NOMO-1 (cell line): ENCODE results near the gene DLG2.
"Not testable (repeated sequence)": the region's sequence is repeated elsewhere in the genome, so short reads cannot be mapped to it uniquely, and the experiment has no call there.

Experiments
- DNase-seq, 2 experiments: peaks; one replicate each; lab custom pipeline; 2025; ENCODE audit not compliant: unreplicated experiment in 2 of 2; lab: John Stamatoyannopoulos, UW

The DLG2 gene

DNA sequence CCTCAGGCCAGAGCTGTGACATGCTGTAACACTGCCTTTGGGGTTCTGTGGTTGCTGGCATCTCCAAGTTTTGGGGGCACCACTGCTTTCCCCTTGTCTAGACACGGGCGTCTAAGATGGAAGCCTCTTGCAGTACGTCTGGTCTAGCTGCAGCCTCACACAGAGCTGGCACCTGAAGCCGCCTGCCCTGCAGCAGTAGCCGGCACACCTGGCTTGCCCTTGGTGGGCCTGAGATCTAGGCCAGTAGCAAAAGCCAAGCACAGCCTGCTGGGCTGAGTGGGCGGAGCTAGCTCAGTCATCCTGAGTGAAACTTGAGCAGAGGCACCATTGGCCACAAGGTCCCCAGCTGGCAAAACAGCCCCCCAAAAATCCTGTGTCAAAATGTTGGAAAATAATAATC, 154.2 kb downstream of the DLG2 start:
- no peak for DNase-seq

DNA sequence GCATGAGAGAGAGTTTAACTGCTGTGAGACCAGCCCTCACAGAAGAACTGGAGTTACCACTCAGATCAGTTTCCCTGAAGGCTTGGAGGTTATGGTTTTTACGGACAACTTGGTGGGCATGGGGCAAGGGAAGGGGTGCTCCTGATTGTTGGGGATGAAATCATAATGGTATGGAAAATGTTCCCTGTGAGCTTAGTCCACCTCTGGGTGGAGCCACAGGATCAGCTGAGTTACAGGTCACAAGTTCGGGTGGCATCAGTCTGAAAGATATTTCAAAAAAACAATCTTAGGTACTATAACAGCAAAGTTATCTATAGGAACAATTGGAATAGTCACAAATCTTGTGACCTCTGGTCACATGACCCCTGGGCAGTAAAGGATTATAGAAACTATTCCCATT, 162.9 kb downstream of the DLG2 start:
- DNase-seq: no peak

DNA sequence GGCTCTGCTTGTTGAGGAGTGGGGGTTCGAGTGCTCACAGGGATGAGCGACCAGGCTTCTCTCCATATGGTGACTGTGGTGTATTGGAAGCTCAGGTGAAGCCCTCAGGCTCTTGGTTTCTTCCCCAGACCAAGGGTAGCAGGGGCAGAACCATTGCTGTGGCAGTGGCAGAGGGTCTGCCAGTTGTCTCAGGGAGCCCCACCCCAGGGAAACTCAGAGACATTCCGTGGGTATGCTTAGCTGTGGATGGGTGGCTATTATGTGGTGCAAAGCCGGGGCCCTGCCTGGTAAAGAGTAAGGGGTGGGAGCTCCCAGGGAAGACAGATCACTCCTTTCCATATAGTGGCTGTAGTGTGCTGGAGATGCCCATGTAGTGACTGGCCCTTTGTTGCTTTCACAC, 167.8 kb downstream of the DLG2 start:
- no peak for DNase-seq

DNA sequence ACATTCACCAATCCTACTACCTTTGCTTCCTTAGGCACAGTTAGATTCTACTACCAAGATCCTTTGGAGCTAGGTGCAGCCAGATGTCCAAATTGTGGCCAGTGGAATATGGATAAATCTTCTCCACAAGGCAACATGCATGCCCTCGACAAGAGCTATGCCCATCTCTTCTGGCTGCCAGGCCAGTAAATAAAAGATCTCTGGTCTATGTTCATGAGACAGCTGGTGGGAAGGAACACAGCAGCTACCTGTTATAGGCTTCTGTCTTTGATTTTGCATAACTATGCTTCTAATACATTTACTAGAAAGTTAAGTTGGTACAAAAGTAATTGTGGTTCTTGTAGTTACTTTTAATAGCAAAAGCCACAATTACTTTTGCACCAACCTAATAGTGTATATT, 182.7 kb downstream of the DLG2 start:
- no peak for DNase-seq

DNA sequence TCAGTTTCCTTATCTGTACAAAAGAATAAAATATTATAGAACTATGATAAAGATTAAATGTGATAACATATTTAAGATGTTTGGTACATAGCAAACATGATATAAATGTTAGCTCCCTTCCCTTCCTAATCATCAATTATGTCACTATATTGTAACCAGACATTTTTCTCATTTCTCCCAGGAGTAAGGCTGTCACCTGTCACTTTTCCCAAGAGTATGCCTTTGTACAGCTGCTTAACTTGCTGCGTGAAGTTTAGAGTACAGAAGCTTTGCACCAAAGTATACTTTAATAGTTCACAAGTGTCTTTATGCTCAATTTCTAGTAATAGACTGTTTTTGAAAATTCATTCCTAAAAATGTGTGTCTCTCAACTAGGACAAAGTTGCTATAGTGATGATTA, 186.9 kb downstream of the DLG2 start:
- DNase-seq: no peak

DNA sequence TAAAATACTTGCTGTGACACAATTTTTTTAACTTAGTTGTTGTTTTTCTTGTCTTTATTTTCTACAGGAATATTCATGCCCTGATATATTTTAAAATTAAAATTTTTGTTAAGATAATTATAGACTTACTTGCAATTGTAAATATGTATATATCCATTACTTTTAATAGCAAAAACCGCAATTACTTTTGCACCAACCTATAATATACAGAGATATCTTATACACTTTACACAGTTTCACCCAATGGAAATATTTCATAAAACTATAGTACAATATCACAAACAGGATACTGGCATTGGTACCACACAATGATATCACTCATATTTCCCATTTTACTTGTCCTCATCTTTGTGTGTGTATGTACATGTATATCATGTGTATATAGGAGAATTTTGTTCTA, 188.8 kb downstream of the DLG2 start:
- DNase-seq: no peak

DNA sequence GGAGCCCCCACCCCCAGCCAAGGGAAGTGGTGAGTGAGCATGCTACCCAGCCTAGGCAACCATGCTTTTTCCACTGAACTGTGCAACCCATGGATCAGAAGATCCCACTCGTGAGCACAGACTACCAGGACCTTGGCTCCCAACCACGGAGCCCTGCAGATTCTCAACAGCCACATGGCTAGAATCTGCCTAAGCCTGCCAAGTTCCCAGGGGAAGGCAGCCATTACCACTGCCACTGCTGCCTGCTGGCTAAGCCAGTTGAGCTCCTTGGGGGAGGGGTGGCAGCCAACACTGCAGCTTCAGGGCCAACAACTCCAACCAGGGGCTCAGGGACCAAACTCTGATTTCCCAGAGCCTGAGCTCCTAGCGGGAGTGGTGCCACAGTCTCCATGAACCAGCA, 195.8 kb downstream of the DLG2 start:
- DNase-seq: no peak

DNA sequence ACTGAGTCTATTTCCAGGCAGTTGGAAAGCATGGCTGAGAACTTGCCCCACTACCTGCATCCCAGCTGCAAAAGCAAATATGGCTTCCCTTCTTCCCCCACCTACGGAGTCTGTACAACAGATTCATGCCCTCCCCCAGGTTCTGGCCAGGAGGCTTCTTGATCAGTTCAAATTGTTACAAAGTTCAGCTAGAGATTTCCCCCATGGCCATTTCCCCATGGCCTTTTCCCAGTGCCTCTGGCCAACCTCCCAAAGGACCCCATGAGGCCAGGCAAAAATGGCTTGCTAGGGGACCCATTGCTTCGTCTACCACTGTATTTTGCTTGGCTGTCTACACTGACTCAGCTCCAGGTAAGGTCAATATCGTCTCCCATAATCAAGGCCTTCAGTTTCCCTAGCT, 203.3 kb downstream of the DLG2 start:
- DNase-seq: no peak

DNA sequence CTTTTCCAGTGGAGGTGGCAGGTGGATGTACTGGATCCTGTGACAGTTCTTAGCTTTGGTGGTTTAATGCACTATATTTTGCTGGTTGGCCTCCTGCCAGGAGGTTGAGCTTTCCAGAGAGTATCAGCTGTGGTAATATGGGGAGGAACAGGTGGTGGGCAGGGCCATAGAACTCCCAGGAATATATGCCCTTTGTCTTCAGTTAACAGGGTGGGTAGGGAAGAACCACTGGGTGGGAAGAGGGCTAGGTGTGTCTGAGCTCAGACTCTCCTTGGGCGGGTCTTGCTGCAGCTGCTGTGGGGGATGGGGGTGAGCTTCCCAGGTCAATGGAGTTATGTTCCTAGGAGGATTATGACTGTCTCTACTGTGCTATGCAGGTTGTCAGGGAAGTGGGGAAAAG, 203.8 kb downstream of the DLG2 start:
- DNase-seq: no peak

DNA sequence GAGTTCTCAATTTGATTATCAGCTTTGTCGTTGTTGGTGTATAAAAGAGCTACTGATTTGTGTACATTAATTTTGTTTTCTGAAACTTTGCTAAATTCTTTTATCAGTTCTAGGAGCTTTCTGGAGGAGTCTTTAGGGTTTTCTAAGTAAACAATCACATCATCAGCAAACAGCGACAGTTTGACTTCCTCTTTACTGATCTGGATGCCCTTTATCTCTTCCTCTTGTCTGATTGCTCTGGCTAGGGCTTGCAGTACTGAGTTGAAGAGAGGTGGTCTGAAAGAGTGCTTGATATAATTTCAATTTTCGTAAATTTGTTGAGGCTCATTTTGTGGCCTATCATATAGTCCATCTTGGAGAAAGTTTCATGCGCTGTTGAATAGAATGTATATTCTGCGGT, 213.0 kb downstream of the DLG2 start:
- DNase-seq: no peak

DNA sequence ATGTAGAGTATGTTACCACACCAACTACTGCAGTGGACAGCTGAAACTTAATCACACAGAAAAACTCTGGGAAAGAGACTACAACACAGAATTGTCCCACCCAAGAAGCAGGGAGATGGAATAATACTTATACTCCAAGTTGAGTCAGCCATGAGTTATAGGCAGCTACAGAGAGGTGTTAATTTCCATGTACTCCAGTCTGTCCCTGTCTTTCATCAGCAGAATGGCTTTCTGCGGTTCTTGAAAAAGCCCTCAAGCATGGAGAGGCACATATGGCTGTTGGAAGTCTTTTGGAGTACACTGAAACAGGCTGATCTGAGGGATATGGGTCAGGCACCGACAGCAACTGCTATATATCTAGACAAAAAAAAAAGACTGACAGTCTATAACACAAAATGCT, 219.5 kb downstream of the DLG2 start:
- no peak for DNase-seq

DNA sequence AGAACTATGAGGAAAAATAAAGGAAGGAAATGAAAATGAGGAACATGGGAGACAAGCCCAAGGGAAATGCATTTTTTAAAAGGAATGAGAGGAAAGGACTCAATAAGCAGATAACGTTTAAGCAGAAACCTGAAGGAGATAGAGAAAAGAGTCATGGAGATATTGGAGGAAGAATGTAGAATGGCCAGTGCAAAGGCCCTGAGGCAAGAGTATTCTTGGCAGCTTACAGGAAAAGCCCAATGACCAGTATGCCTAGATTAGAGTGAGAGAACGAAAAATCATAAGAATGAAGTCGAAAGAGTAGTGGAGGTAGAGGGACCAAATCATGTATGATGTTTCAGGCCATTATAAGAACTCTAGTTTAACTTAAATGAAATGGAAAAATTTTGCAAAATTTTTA, 220.3 kb downstream of the DLG2 start:
- no peak for DNase-seq

DNA sequence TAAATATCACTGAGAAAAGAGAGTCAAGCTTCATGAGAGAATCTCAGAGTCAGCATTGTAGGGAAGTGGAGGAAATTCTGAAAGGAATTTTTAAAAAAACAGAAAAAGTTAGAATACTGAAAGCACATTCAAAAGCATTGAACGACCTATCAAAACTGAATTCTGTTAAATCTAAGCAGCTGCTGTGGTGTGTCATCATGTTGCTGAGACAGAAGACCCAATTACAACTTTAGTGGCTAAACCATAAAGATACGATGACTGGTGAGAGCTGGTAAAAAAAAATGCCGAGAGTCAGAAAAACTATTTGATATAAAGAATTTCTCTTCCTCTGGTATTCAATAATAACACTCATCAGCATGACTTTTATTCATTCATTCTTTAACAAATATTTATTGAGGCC, 220.8 kb downstream of the DLG2 start:
- no peak for DNase-seq

DNA sequence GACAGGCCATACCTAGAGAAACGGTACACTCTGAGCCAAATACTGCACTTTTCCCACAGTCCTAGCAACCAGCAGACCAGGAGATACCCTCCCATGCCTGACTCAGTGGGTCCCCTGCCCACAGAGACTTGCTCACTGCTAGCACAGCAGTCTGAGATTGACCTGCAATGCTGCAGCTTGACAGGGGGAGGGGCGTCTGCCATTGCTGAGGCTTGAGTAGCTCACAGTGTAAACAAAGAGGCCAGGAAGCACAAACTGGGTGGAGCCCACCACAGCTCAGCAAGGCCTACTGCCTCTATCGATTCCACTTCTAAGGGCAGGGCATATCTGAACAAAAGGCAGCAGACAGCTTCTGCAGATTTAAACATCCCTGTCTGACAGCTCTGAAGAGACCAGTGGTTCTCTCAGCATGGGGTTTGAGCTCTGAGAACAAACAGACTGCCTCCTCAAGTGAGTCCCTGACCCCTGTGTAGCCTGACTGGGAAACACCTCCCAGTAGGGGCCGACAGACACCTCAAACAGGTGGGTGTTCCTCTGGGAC, 231.6 kb downstream of the DLG2 start:
- DNase-seq: not testable (repeated sequence)

DNA sequence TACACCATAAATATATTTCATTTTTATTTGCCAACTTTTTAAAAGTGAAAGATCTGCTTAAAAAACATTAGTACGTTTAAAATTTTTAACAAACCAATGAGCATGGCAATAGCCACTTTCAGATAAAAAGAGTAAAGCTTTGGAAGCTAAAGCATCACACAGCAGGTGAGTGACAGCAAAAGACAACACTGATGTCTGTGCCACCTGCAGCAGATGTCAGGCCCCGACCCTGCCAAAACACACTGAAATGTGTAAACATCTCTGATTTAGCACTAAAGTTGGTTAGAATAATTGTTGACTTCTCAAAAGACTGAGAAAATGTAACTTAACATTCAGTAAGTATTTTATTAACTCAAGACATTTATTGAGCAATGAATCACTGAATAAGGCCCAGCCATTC, 232.9 kb downstream of the DLG2 start:
- no peak for DNase-seq

DNA sequence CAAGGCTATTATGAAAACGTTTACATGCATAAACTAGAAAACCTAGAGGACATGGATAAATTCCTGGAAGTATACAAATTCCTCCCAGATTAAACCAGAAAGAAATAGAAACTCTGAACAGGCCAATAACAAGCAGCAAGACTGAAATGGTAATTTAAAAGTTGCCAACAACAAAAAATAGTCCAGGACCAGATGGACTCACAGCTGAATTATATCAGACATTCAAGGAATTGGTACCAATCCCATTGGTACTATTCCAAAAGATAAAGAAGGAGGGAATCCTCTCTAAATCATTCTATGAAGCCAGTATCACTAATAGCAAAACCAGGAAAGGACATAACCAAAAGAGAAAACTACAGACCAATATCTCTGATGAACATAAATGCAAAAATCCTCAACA, 236.0 kb downstream of the DLG2 start:
- no peak for DNase-seq

DNA sequence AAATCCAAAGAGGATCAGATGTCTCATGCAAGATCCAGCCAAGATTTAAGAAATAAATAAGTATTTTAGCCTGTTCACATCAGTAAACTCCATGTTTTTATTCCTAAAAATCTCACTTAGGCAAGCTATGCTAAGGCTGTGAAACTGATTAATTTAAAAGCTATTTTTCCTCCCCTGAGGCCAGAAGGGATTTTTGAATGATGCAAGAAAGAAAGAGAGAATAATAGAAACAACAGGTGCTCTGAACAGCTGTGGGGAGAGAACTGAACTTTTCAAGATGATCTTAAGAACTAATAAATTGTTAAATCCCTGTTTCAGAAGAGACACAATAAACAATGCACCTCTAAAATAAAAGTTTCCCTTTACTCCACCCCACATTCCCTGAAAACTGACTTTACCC, 241.6 kb downstream of the DLG2 start:
- no peak for DNase-seq

DNA sequence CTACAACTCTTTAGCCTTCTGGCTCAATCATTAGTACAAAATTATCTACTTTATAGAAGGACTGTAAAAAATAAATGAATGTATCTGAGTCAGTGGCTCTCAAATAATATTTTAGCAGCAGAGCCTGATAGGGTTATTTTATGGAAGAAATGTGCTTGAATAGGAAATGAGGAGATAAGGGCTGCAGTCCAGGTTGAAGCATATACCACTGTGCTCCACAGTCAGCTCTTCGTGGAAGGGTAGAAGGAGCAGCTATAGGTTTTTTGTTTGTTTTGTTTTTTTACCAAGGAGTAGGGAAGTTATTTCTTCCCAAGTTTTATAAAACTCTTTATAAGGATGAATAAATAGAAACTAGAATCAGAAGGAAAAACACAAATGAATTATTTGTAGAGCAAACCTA, 242.0 kb downstream of the DLG2 start:
- DNase-seq: no peak

DNA sequence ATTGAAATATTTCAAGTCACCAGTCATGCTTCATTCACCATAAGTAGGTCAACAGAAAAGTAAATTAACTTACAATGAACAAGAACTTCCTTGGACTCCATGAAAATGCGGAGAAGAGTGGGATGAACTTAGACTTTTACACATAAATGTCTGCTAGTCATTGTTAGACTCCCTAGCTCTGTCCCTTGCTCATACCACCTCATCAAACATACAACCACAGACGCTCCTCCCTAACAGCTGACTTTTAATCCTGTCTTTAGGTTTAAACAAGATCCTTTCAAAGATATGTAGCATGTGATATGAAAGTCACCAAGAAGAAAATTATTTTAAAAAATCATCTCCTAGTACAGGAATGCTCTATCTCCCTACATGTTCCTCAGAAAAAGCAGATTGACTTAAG, 248.1 kb downstream of the DLG2 start:
- no peak for DNase-seq

DNA sequence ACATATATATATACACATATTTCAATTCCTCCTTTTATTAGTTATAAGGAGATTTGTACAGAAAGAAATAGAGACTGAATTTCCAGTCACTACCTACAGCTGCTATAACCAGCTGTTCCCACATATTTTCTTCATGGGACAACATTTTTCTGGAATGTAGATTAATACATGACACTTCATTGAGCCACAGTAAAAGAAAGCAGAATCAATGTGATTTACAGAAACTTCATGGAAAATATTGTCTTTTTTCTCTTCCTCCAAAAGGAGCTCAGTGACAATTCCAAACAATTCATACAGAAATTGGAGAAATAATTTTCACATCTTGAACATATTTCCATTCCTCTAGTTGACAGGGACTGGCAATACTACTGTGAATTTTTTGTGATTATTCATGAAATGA, 249.2 kb downstream of the DLG2 start:
- DNase-seq: no peak

DNA sequence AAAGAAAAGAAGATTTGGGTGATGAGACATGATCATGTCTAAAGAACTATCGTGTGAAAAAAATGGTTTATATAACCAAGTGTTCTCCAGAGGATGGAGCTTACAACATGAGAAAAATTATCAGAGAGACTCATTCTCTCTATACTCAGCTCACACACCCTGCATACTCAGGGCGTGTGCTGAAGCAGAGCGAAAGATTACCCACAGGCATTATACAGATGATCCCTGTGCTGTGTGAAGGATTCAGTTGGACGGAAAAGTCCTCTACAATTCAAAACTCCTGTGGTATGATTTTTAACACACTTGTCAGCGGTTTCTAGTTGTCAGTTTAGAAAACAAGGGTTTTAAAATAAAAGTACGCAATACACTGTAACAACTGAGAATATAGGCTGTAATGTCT, 267.3 kb downstream of the DLG2 start:
- DNase-seq: no peak

DNA sequence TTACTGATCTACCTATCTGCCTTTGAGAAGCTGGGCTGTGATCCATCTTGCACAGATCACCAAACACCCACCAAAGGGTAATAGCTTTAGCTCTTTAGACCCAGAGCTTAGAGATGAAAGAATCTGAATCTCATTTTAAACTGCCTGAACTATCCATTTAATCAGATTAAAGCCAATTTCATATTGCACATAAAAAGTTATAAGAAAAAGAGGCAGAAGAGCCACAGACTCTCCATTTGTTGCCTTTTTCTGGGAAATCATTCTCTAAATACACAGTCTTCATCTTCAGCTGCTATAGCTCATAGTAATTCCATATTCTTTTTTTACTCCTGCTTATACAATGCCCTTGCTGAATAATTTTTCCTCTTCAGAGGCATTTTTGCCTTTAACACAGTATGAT, 271.2 kb downstream of the DLG2 start:
- no peak for DNase-seq

DNA sequence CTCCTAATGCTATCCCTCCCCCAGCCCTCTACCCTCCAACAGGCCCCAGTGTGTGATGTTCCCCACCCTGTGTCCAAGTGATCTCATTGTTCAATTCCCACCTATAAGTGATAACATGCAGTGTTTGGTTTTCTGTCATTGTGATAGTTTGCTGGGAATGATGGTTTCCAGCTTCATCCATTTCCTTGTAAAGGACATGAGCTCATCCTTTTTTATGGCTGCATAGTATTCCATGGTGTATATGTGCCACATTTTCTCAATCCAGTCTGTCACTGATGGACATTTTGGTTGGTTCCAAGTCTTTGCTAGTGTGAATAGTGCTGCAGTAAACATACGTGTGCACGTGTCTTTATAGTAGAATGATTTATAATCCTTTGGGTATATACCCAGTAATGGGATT, 277.6 kb downstream of the DLG2 start:
- not testable (repeated sequence) for DNase-seq

DNA sequence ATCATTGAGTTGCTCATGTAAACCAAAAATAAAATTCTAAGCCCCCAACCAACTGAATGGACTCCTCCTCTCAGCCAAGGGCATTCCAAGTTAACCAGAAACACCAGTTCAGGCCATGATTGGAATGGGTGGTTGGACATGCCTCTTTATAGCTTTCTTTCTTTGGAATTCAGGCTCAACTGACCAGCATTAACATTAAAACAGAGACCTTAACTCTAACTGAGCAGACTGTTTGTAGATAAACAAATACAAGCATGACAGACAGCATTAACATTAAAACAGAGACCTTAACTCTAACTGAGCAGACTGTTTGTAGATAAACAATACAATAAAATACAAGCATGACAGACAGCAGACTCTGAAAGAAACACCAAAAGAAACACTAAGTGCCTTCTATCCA, 278.2 kb downstream of the DLG2 start:
- no peak for DNase-seq
